HepG2 (cell line): ENCODE data around the gene BCAS4. TPM values are rescaled to one million over a fixed set of nuclear protein-coding genes. Genes with fewer than 3 reads are reported as not detected.

Experiments
- DNMT3B ChIP-seq: conservative IDR thresholded peaks from 2 replicates; pipeline ENCODE4 v1.6.1; 2016; ENCODE audit warnings: missing biosample characterization, control low read depth
- HNRNPLL ChIP-seq: fragments of 200-400 bp; formaldehyde crosslinking; IDR thresholded peaks from 2 replicates; pipeline ENCODE4 v1.6.1; 2017; ENCODE audit warnings: mild to moderate bottlenecking, low read depth, low read length; ENCODE audit not compliant: poor library complexity, severe bottlenecking
- JARID2 ChIP-seq: sonication (generic); formaldehyde crosslinking; IDR thresholded peaks from 2 replicates; pipeline ENCODE4 v1.8.1; 2023; ENCODE audit warnings: missing genetic modification reagents, inconsistent platforms; ENCODE audit not compliant: insufficient replicate concordance
- MAFF ChIP-seq: IDR thresholded peaks from 2 replicates; pipeline ENCODE4 v1.6.1; 2011; ENCODE audit warnings: low read depth, low read length, improper control_type of control experiment
- NAIF1 ChIP-seq: sonication (generic); formaldehyde crosslinking; IDR thresholded peaks from 2 replicates; pipeline ENCODE4 v1.5.0; 2020; ENCODE audit warnings: mild to moderate bottlenecking, missing genetic modification reagents, borderline replicate concordance
- NR2F6 ChIP-seq, 2 experiments: IDR thresholded peaks; 2 replicates each; pipeline ENCODE4 v1.6.1; 2016; ENCODE audit warnings: antibody characterized with exemption in 1 of 2, mild to moderate bottlenecking in 1 of 2
- XBP1 ChIP-seq: sonication (generic); formaldehyde crosslinking; IDR thresholded peaks from 2 replicates; pipeline ENCODE4 v1.5.0; 2020; ENCODE audit warnings: missing genetic modification reagents
- ZFY ChIP-seq: sonication (generic); formaldehyde crosslinking; IDR thresholded peaks from 2 replicates; pipeline ENCODE4 v1.4.0; 2020; ENCODE audit warnings: missing genetic modification reagents
- ZNF652 ChIP-seq: IDR thresholded peaks from 2 replicates; pipeline ENCODE4 v1.6.1; 2016; ENCODE audit warnings: low read depth, borderline replicate concordance
- ZNF670 ChIP-seq: sonication (generic); formaldehyde crosslinking; IDR thresholded peaks from 2 replicates; pipeline ENCODE4 v1.8.0; 2022; ENCODE audit warnings: mild to moderate bottlenecking, missing genetic modification reagents, borderline replicate concordance
- ZNF839 ChIP-seq: sonication (generic); formaldehyde crosslinking; IDR thresholded peaks from 2 replicates; pipeline ENCODE4 v1.4.0; 2020; ENCODE audit warnings: missing genetic modification reagents, mild to moderate bottlenecking, borderline replicate concordance
- polyA plus RNA-seq, 8 experiments: library from polyadenylated mRNA; depleted of rRNA in 3 of 8; stranded (reverse) in 7 of 8; unstranded in 1 of 8; fragments of >200 nt; fragmentation: Illumina TruSeq in 4 of 8; extraction: Trizol in 4 of 8; gene quantifications; 2 replicates each; pipeline versions ENCODE4 v1.2.1 to v1.2.3, GENCODE V29; 2011 to 2016; ENCODE audit warnings: low read depth in 4 of 8, missing spikeins in 1 of 8, mixed read lengths in 1 of 8; ENCODE audit not compliant: insufficient read depth in 1 of 8
- total RNA-seq, 5 experiments: library from RNA; depleted of rRNA; stranded (reverse); fragments of >200 nt; fragmentation: Illumina TruSeq; extraction: Trizol; gene quantifications; 2 replicates each; pipeline ENCODE4 v1.2.3, GENCODE V29; 2016; ENCODE audit warnings: low read depth in 1 of 5
- TF ChIP-seq, protein P1 (sequence below): sonication (generic); formaldehyde crosslinking; IDR thresholded peaks from 2 replicates; pipeline ENCODE4 v1.4.0; 2020; ENCODE audit warnings: missing genetic modification reagents, borderline replicate concordance
- TF ChIP-seq, protein P2 (sequence below): sonication (generic); formaldehyde crosslinking; IDR thresholded peaks from 2 replicates; pipeline ENCODE4 v1.5.1; 2020; ENCODE audit warnings: missing genetic modification reagents, mild to moderate bottlenecking, borderline replicate concordance
- TF ChIP-seq, protein P3 (sequence below): sonication (generic); formaldehyde crosslinking; IDR thresholded peaks from 2 replicates; pipeline ENCODE4 v1.5.0; 2020; ENCODE audit warnings: mild to moderate bottlenecking, missing genetic modification reagents, moderate library complexity
- TF ChIP-seq, protein P4 (sequence below): sonication (generic); formaldehyde crosslinking; IDR thresholded peaks from 2 replicates; pipeline ENCODE4 v1.4.0; 2020; ENCODE audit warnings: mild to moderate bottlenecking, missing genetic modification reagents
- TF ChIP-seq, protein P5 (sequence below): sonication (generic); formaldehyde crosslinking; IDR thresholded peaks from 2 replicates; pipeline ENCODE4 v1.9.0; 2022; ENCODE audit warnings: low read depth, missing genetic modification reagents
- TF ChIP-seq, protein P6 (sequence below): sonication (generic); formaldehyde crosslinking; IDR thresholded peaks from 2 replicates; pipeline ENCODE4 v1.8.0; 2022; ENCODE audit warnings: mild to moderate bottlenecking, missing genetic modification reagents, moderate library complexity

BCAS4 gene
- total and polyA plus RNA-seq, 2 of the 13 experiments (the other 11 are each of a cell fraction or from before 2014, with no cell fraction given) = 7.2 to 8.0 TPM

DNA sequence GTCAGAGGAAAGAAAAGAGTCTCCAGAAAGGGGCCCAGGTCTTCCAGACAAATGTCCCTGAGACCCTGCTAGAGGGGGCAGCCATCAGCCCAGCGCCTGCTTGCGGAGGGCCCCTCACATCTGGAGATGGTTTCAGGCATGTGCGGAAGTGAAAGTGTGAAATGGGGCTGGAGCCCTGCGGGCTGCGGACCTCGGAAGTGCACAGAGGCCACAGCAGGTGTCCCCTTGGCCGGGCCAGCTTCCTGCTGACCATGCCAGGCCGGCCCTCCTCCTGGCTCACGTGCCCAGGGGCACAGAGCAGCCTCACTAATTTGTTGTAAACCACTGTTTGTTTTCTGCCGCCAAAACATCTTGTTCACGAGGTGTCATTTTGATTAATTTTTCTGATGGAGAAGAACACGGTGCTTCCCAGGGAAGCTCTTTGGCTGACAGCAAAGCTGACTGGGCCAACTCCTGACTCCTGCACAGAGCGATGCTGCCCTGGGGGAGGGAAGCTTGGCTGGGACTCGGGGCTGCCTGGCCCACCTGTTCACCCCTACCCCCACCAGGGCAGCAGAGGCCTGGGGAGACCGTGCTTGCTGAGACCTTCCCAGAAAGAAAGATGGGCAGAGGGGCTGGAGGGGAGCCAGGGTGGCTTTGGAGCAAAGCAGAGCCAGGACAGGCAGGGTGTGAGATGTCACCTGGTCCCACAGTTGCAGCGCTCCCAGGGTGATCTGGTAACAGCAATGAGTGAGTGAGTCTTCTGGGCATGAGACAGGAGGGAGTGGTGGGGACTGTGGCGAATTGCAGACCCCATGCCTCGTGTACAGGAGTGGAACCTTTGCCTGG is 54.2 kb downstream of the BCAS4 start (continued):
- TF ChIP-seq, protein P1, sequence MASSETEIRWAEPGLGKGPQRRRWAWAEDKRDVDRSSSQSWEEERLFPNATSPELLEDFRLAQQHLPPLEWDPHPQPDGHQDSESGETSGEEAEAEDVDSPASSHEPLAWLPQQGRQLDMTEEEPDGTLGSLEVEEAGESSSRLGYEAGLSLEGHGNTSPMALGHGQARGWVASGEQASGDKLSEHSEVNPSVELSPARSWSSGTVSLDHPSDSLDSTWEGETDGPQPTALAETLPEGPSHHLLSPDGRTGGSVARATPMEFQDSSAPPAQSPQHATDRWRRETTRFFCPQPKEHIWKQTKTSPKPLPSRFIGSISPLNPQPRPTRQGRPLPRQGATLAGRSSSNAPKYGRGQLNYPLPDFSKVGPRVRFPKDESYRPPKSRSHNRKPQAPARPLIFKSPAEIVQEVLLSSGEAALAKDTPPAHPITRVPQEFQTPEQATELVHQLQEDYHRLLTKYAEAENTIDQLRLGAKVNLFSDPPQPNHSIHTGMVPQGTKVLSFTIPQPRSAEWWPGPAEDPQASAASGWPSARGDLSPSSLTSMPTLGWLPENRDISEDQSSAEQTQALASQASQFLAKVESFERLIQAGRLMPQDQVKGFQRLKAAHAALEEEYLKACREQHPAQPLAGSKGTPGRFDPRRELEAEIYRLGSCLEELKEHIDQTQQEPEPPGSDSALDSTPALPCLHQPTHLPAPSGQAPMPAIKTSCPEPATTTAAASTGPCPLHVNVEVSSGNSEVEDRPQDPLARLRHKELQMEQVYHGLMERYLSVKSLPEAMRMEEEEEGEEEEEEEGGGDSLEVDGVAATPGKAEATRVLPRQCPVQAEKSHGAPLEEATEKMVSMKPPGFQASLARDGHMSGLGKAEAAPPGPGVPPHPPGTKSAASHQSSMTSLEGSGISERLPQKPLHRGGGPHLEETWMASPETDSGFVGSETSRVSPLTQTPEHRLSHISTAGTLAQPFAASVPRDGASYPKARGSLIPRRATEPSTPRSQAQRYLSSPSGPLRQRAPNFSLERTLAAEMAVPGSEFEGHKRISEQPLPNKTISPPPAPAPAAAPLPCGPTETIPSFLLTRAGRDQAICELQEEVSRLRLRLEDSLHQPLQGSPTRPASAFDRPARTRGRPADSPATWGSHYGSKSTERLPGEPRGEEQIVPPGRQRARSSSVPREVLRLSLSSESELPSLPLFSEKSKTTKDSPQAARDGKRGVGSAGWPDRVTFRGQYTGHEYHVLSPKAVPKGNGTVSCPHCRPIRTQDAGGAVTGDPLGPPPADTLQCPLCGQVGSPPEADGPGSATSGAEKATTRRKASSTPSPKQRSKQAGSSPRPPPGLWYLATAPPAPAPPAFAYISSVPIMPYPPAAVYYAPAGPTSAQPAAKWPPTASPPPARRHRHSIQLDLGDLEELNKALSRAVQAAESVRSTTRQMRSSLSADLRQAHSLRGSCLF (CRISPR knock-in tag) = no peak
- TF ChIP-seq NR2F6 (IDR thresholded peaks at IDR 0.05) = no peak
- TF ChIP-seq NR2F6 (CRISPR knock-in tag; IDR thresholded peaks at IDR 0.05) = no peak
- TF ChIP-seq MAFF = no peak
- TF ChIP-seq, protein P2, sequence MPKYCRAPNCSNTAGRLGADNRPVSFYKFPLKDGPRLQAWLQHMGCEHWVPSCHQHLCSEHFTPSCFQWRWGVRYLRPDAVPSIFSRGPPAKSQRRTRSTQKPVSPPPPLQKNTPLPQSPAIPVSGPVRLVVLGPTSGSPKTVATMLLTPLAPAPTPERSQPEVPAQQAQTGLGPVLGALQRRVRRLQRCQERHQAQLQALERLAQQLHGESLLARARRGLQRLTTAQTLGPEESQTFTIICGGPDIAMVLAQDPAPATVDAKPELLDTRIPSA (CRISPR knock-in tag) = no peak
- TF ChIP-seq HNRNPLL = peak; percentile 23
- TF ChIP-seq ZFY (CRISPR knock-in tag) = peak; percentile 49
- TF ChIP-seq NAIF1 = no peak
- no peak for TF ChIP-seq XBP1 (CRISPR knock-in tag)
- TF ChIP-seq, protein P3, sequence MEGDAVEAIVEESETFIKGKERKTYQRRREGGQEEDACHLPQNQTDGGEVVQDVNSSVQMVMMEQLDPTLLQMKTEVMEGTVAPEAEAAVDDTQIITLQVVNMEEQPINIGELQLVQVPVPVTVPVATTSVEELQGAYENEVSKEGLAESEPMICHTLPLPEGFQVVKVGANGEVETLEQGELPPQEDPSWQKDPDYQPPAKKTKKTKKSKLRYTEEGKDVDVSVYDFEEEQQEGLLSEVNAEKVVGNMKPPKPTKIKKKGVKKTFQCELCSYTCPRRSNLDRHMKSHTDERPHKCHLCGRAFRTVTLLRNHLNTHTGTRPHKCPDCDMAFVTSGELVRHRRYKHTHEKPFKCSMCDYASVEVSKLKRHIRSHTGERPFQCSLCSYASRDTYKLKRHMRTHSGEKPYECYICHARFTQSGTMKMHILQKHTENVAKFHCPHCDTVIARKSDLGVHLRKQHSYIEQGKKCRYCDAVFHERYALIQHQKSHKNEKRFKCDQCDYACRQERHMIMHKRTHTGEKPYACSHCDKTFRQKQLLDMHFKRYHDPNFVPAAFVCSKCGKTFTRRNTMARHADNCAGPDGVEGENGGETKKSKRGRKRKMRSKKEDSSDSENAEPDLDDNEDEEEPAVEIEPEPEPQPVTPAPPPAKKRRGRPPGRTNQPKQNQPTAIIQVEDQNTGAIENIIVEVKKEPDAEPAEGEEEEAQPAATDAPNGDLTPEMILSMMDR (CRISPR knock-in tag) = no peak
- TF ChIP-seq, protein P4, sequence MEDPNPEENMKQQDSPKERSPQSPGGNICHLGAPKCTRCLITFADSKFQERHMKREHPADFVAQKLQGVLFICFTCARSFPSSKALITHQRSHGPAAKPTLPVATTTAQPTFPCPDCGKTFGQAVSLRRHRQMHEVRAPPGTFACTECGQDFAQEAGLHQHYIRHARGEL (CRISPR knock-in tag) = 0 out of 2 replicates have a peak, but pooled peaks have one; percentile 42
- no peak for TF ChIP-seq DNMT3B
- TF ChIP-seq ZNF839 (CRISPR knock-in tag) = peak; percentile 50; the same call in 1 of the 2 replicates
- TF ChIP-seq ZNF652 (CRISPR knock-in tag) = no peak
- no peak for TF ChIP-seq JARID2 (CRISPR knock-in tag)
- TF ChIP-seq, protein P5, sequence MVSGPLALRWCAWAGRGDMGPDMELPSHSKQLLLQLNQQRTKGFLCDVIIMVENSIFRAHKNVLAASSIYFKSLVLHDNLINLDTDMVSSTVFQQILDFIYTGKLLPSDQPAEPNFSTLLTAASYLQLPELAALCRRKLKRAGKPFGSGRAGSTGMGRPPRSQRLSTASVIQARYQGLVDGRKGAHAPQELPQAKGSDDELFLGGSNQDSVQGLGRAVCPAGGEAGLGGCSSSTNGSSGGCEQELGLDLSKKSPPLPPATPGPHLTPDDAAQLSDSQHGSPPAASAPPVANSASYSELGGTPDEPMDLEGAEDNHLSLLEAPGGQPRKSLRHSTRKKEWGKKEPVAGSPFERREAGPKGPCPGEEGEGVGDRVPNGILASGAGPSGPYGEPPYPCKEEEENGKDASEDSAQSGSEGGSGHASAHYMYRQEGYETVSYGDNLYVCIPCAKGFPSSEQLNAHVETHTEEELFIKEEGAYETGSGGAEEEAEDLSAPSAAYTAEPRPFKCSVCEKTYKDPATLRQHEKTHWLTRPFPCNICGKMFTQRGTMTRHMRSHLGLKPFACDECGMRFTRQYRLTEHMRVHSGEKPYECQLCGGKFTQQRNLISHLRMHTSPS (CRISPR knock-in tag) = 0 out of 2 replicates have a peak, but pooled peaks have one; percentile 56
- no peak for TF ChIP-seq ZNF670 (CRISPR knock-in tag)
- TF ChIP-seq, protein P6, sequence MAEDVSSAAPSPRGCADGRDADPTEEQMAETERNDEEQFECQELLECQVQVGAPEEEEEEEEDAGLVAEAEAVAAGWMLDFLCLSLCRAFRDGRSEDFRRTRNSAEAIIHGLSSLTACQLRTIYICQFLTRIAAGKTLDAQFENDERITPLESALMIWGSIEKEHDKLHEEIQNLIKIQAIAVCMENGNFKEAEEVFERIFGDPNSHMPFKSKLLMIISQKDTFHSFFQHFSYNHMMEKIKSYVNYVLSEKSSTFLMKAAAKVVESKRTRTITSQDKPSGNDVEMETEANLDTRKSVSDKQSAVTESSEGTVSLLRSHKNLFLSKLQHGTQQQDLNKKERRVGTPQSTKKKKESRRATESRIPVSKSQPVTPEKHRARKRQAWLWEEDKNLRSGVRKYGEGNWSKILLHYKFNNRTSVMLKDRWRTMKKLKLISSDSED (CRISPR knock-in tag) = no peak
